ENCODE measurements around the gene CDH6. TPM values are rescaled to one million over a fixed set of nuclear protein-coding genes. Genes with fewer than 3 reads are reported as not detected.
A peak's percentile ranks its signal among the peaks of the same experiment; 100 is the strongest.

CDH6 gene
- polyA plus RNA-seq (2013, experiment 1 of 2): 60.6 TPM
- 42.2 TPM for polyA plus RNA-seq (2013, experiment 2 of 2)

- Histone ChIP-seq H3K27ac (ENCODE audit: low read depth, low read length, severe bottlenecking) (peak within 1 kb of the TSS; percentile 41), H3K4me1 (ENCODE audit: control insufficient read depth, insufficient read depth, low read length, poor library complexity, severe bottlenecking) (peaks cover 7% of the 10 kb centered on the region), H3K36me3 (ENCODE audit: control insufficient read depth, insufficient read depth, low read length) (no peaks in the 10 kb centered on the region), H3K4me3 (ENCODE audit: extremely low read depth, insufficient read depth, low read length, poor library complexity, severe bottlenecking) (peak within 1 kb of the TSS; percentile 49), H3K9me3 (ENCODE audit: control insufficient read depth, low read length) (no peaks in the 10 kb centered on the region)
- WGBS, 2 experiments (ENCODE audit: insufficient coverage in 2 of 2): 0% methylated on average over 26 to 48 of the region's 67 CpGs
These were observed at the start of gene CDH6 for GRCh38 chr5:31193591-31194467. TSS of gene CDH6 (plus strand) at chr5:31193686. CDS start at chr5:31267474, 73,788 bp downstream.

DNA sequence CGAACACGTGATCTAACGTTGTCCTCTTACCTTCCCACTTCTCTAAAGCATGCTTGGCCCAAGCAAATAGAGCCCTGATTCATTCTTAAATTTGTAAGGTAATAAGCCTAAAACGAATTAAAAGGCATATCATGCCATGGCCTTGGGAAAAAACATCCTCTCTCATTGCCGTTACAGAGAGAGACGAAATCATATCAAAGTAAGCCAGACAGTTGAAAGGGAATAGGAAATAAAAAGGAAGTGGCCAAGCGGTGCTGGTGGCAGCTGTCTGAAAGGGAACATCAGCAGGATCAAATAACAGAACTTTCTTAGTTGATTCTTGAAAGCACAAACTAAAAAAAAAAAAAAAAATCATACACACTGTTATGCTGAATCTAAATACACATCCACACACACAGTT lies 49.1 kb upstream of the CDH6 start:
- H3K27ac ChIP-seq (ENCODE audit: low read depth, low read length, severe bottlenecking): no peak overlapping the region
- WGBS, 2 experiments (ENCODE audit: insufficient coverage in 2 of 2): 83 to 93% methylated on average over 1 to 3 of the region's 7 CpGs
- H3K36me3 ChIP-seq (ENCODE audit: control insufficient read depth, insufficient read depth, low read length): no peaks in the 10 kb centered on the region
- H3K9me3 ChIP-seq (ENCODE audit: control insufficient read depth, low read length): no peaks in the 10 kb centered on the region
- no peak overlapping the region for H3K4me3 ChIP-seq (ENCODE audit: extremely low read depth, insufficient read depth, low read length, poor library complexity, severe bottlenecking)
- no peaks in the 10 kb centered on the region for H3K4me1 ChIP-seq (ENCODE audit: control insufficient read depth, insufficient read depth, low read length, poor library complexity, severe bottlenecking)

DNA sequence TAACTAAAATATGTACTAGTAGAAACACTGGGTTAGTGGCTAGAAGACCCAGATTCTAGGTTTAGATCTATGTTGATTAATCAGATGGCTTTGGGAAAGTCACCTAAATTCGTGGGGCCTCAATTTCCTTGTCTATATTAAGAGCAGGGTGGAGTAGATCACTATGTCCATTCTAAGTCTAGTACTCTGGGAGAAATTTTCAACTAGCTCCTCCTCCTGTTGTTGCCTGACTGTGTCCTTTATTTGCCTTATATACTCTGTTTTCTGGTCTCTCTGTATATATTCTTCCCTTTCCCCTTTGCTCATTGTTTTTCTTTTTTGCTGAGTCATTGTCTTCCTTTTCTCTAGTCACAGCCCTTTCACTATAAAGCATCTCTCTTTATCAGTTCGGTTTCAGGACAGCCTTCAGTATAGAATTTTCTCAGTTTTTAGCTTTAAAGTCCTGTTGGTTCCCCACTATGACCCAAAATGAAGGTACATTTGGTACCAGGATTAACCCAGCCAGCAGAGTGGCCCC lies 44.5 kb upstream of the CDH6 start:
- no peak overlapping the region for H3K4me3 ChIP-seq (ENCODE audit: extremely low read depth, insufficient read depth, low read length, poor library complexity, severe bottlenecking)
- H3K9me3 ChIP-seq (ENCODE audit: control insufficient read depth, low read length): no peaks in the 10 kb centered on the region
- H3K4me1 ChIP-seq (ENCODE audit: control insufficient read depth, insufficient read depth, low read length, poor library complexity, severe bottlenecking): no peaks in the 10 kb centered on the region
- H3K27ac ChIP-seq (ENCODE audit: low read depth, low read length, severe bottlenecking): no peak overlapping the region
- no peaks in the 10 kb centered on the region for H3K36me3 ChIP-seq (ENCODE audit: control insufficient read depth, insufficient read depth, low read length)
- WGBS, 2 experiments (ENCODE audit: insufficient coverage in 2 of 2): no CpG with 5 or more reads among the region's 2 CpGs

- no peak overlapping the region for H3K27ac ChIP-seq (ENCODE audit: low read depth, low read length, severe bottlenecking)
- H3K4me1 ChIP-seq (ENCODE audit: control insufficient read depth, insufficient read depth, low read length, poor library complexity, severe bottlenecking): peaks cover 5% of the 10 kb centered on the region
- 50% methylated on average over 1 of the region's 2 CpGs; no CpG with 5 or more reads in 1 of the 2 experiments for WGBS, 2 experiments (ENCODE audit: insufficient coverage in 2 of 2)
- no peaks in the 10 kb centered on the region for H3K9me3 ChIP-seq (ENCODE audit: control insufficient read depth, low read length)
- H3K4me3 ChIP-seq (ENCODE audit: extremely low read depth, insufficient read depth, low read length, poor library complexity, severe bottlenecking): no peak overlapping the region
- no peaks in the 10 kb centered on the region for H3K36me3 ChIP-seq (ENCODE audit: control insufficient read depth, insufficient read depth, low read length)
These were observed 40.0 kb upstream of the CDH6 start for GRCh38 chr5:31153521-31153920.

DNA sequence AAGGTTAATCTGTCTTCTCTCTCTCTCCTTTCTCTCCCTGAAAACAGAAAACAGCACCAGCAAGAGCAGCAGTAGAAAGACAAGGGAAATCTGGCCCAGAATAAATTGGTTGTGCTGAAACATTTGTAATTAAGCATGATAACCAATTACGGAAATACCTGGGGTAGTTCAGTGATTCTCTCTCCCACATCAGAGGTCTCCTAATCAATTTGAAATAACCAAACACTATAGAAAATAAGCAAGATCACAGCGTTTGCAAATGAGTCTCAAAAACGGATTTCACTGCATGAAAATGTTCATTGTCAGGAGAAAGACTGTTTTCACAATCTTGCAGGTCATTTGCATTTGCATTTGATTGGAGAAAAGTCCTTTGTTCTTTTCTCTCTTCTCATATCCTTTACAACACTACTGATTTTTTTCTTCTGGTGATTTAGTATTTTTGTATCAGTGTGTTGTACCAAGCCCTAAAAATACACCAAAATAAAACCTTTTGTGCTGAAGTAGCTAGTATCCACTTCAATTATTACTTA lies 36.8 kb upstream of the CDH6 start:
- Histone ChIP-seq H3K4me3 (ENCODE audit: extremely low read depth, insufficient read depth, low read length, poor library complexity, severe bottlenecking) (no peak overlapping the region), H3K36me3 (ENCODE audit: control insufficient read depth, insufficient read depth, low read length) (no peaks in the 10 kb centered on the region), H3K4me1 (ENCODE audit: control insufficient read depth, insufficient read depth, low read length, poor library complexity, severe bottlenecking) (peaks cover 8% of the 10 kb centered on the region), H3K27ac (ENCODE audit: low read depth, low read length, severe bottlenecking) (no peak overlapping the region), H3K9me3 (ENCODE audit: control insufficient read depth, low read length) (no peaks in the 10 kb centered on the region)
- 77 to 100% methylated on average over 1 to 3 of the region's 3 CpGs for WGBS, 2 experiments (ENCODE audit: insufficient coverage in 2 of 2)

GRCh38 chr5:31157720-31158119 lies 35.8 kb upstream of the CDH6 start:
- no peak overlapping the region for H3K4me3 ChIP-seq (ENCODE audit: extremely low read depth, insufficient read depth, low read length, poor library complexity, severe bottlenecking)
- 72 to 87% methylated on average over 4 of the region's 5 CpGs for WGBS, 2 experiments (ENCODE audit: insufficient coverage in 2 of 2)
- H3K27ac ChIP-seq (ENCODE audit: low read depth, low read length, severe bottlenecking): no peak overlapping the region
- H3K4me1 ChIP-seq (ENCODE audit: control insufficient read depth, insufficient read depth, low read length, poor library complexity, severe bottlenecking): peaks cover 8% of the 10 kb centered on the region
- no peaks in the 10 kb centered on the region for H3K36me3 ChIP-seq (ENCODE audit: control insufficient read depth, insufficient read depth, low read length)
- H3K9me3 ChIP-seq (ENCODE audit: control insufficient read depth, low read length): no peaks in the 10 kb centered on the region

GRCh38 chr5:31158686-31159085 lies 34.8 kb upstream of the CDH6 start:
- Histone ChIP-seq H3K4me3 (ENCODE audit: extremely low read depth, insufficient read depth, low read length, poor library complexity, severe bottlenecking) (no peak overlapping the region), H3K9me3 (ENCODE audit: control insufficient read depth, low read length) (no peaks in the 10 kb centered on the region), H3K4me1 (ENCODE audit: control insufficient read depth, insufficient read depth, low read length, poor library complexity, severe bottlenecking) (peaks cover 8% of the 10 kb centered on the region), H3K36me3 (ENCODE audit: control insufficient read depth, insufficient read depth, low read length) (no peaks in the 10 kb centered on the region), H3K27ac (ENCODE audit: low read depth, low read length, severe bottlenecking) (no peak overlapping the region)
- WGBS, 2 experiments (ENCODE audit: insufficient coverage in 2 of 2): 50 to 70% methylated on average over 1 of the region's 1 CpG

- H3K36me3 ChIP-seq (ENCODE audit: control insufficient read depth, insufficient read depth, low read length): no peaks in the 10 kb centered on the region
- H3K9me3 ChIP-seq (ENCODE audit: control insufficient read depth, low read length): no peaks in the 10 kb centered on the region
- no peak overlapping the region for H3K4me3 ChIP-seq (ENCODE audit: extremely low read depth, insufficient read depth, low read length, poor library complexity, severe bottlenecking)
- peaks cover 8% of the 10 kb centered on the region for H3K4me1 ChIP-seq (ENCODE audit: control insufficient read depth, insufficient read depth, low read length, poor library complexity, severe bottlenecking)
- 18 to 38% methylated on average over 1 of the region's 2 CpGs for WGBS, 2 experiments (ENCODE audit: insufficient coverage in 2 of 2)
- peak overlapping the region; percentile 88 for H3K27ac ChIP-seq (ENCODE audit: low read depth, low read length, severe bottlenecking)
These were observed 31.7 kb upstream of the CDH6 start for GRCh38 chr5:31161781-31162181.

- Histone ChIP-seq H3K4me1 (ENCODE audit: control insufficient read depth, insufficient read depth, low read length, poor library complexity, severe bottlenecking) (peaks cover 4% of the 10 kb centered on the region), H3K36me3 (ENCODE audit: control insufficient read depth, insufficient read depth, low read length) (no peaks in the 10 kb centered on the region), H3K9me3 (ENCODE audit: control insufficient read depth, low read length) (no peaks in the 10 kb centered on the region), H3K27ac (ENCODE audit: low read depth, low read length, severe bottlenecking) (no peak overlapping the region), H3K4me3 (ENCODE audit: extremely low read depth, insufficient read depth, low read length, poor library complexity, severe bottlenecking) (no peak overlapping the region)
- 83% methylated on average over 1 of the region's 2 CpGs; no CpG with 5 or more reads in 1 of the 2 experiments for WGBS, 2 experiments (ENCODE audit: insufficient coverage in 2 of 2)
These were observed 27.8 kb upstream of the CDH6 start for GRCh38 chr5:31165729-31166128.

DNA sequence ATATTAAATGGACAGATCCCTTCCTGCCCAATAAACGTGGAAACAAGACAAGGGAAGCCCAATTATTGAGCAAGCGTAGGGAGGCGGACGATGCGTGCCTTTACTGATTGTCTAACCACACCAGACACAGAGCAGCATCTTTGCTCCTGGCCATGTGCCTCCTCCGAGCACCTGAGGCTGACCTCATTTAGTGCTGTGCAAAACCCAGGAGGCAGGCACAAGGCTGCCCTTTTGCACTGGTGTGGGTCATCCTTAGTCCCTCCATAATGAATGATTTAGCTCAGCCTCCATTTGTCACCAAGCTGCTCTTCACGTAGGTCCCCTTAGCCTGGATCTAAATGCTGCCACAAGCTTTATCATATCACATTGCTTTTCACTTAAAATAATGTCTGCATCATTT lies 24.1 kb upstream of the CDH6 start:
- 84 to 95% methylated on average over 7 of the region's 7 CpGs for WGBS, 2 experiments (ENCODE audit: insufficient coverage in 2 of 2)
- Histone ChIP-seq H3K27ac (ENCODE audit: low read depth, low read length, severe bottlenecking) (no peak overlapping the region), H3K36me3 (ENCODE audit: control insufficient read depth, insufficient read depth, low read length) (no peaks in the 10 kb centered on the region), H3K4me3 (ENCODE audit: extremely low read depth, insufficient read depth, low read length, poor library complexity, severe bottlenecking) (no peak overlapping the region), H3K4me1 (ENCODE audit: control insufficient read depth, insufficient read depth, low read length, poor library complexity, severe bottlenecking) (no peaks in the 10 kb centered on the region), H3K9me3 (ENCODE audit: control insufficient read depth, low read length) (no peaks in the 10 kb centered on the region)

- H3K9me3 ChIP-seq (ENCODE audit: control insufficient read depth, low read length): no peaks in the 10 kb centered on the region
- no peak overlapping the region for H3K4me3 ChIP-seq (ENCODE audit: extremely low read depth, insufficient read depth, low read length, poor library complexity, severe bottlenecking)
- no peaks in the 10 kb centered on the region for H3K36me3 ChIP-seq (ENCODE audit: control insufficient read depth, insufficient read depth, low read length)
- H3K4me1 ChIP-seq (ENCODE audit: control insufficient read depth, insufficient read depth, low read length, poor library complexity, severe bottlenecking): no peaks in the 10 kb centered on the region
- no peak overlapping the region for H3K27ac ChIP-seq (ENCODE audit: low read depth, low read length, severe bottlenecking)
These were observed 20.6 kb upstream of the CDH6 start for GRCh38 chr5:31172881-31173280.

All from mesodermal cell (in vitro differentiated cells).